ENCODE results near the gene MGST3.
A peak's percentile ranks its signal among the peaks of the same experiment; 100 is the strongest.
"Not testable (repeated sequence)": the region's sequence is repeated elsewhere in the genome, so short reads cannot be mapped to it uniquely, and the experiment has no call there.

The MGST3 gene

DNA sequence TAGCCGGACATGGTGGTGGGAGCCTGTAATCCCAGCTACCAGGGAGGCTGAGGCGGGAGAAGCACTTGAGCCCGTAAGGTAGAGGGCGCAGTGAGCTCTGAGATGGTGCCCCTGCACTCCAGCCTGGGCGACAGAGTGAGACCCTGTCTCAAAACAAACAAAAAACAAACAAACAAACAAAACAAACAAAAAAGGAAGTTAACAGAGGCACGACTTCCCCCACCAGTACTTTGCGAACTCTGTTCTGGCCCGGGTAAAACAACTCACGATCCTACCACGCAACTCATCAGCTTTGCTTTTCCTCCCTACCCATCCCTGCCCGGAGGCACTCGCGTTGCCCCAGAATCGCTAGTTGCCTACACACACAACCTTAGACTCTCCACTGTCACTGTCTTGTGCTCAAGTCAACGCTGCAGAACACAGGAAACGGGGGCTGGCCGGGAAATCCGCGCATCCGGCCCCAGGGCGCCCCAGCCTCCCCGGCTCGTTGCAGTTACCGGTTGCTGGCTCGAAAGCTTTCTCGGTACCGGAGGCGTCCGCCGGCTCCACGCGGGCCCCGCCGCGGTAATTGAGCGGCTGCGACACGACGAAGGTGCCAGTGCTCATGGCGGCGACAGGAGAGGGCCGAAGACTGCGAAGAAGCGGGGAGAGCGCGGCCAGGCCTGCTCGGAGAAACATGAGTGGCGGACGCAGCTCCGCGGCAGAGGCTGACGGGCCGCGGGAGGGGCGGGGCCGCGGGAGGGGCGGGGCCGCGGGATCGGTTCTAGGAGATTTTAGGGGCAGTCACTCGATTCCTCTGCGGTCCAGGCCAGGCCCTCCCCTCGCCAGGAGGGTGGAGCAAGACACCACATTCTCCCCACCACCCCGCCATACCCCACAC lies 67.1 kb downstream of the MGST3 start, which contains the start of gene ALDH9A1:
TSS of gene ALDH9A1 (minus strand) at position 682 of the 880 bp plus-strand sequence. CDS start at position 678, 4 bp downstream.
- DNase-seq (ENCODE audit: low read depth) = peak; percentile 59

GRCh38 chr1:165698761-165699052 lies 67.7 kb downstream of the MGST3 start:
- DNase-seq (ENCODE audit: low read depth) = no peak

- no peak for DNase-seq (ENCODE audit: low read depth)
These were observed 68.5 kb downstream of the MGST3 start for GRCh38 chr1:165699577-165699976.

- DNase-seq (ENCODE audit: low read depth) = not testable (repeated sequence)
These were observed 70.9 kb downstream of the MGST3 start for GRCh38 chr1:165701922-165702321.

GRCh38 chr1:165703648-165704047 lies 72.6 kb downstream of the MGST3 start:
- DNase-seq (ENCODE audit: low read depth) = no peak

All from amniotic epithelial cell (primary cell).